ENCODE results near the gene SFI1. TPM values are rescaled to one million over a fixed set of nuclear protein-coding genes. Genes with fewer than 3 reads are reported as not detected.
"Not testable (repeated sequence)": the region's sequence is repeated elsewhere in the genome, so short reads cannot be mapped to it uniquely, and the experiment has no call there.

The SFI1 gene
- total RNA-seq, 1 donor from 2014 or later: 24.8 TPM

GRCh38 chr22:31509061-31509762, 12.9 kb downstream of the SFI1 start:
- no peaks in the 10 kb centered on the region for H3K9me3 Mint-ChIP-seq (ENCODE audit: unreplicated experiment)
- H3K4me1 Mint-ChIP-seq (ENCODE audit: unreplicated experiment): no peaks in the 10 kb centered on the region
- no peak overlapping the region for H3K4me3 Mint-ChIP-seq (ENCODE audit: unreplicated experiment)
- H3K36me3 Mint-ChIP-seq (ENCODE audit: low read depth, unreplicated experiment): no peaks in the 10 kb centered on the region
- DNase-seq (ENCODE audit: low spot score): no peak
- TF ChIP-seq CTCF (IDR thresholded peaks at IDR 0.05; ENCODE audit: unreplicated experiment): no peak
- no peaks in the 10 kb centered on the region for H3K27me3 Mint-ChIP-seq (ENCODE audit: unreplicated experiment)
- H3K27ac Mint-ChIP-seq (ENCODE audit: unreplicated experiment): no peak overlapping the region

GRCh38 chr22:31520051-31520450, 23.7 kb downstream of the SFI1 start:
- no peaks in the 10 kb centered on the region for H3K9me3 Mint-ChIP-seq (ENCODE audit: unreplicated experiment)
- H3K27me3 Mint-ChIP-seq (ENCODE audit: unreplicated experiment): no peaks in the 10 kb centered on the region
- no peak overlapping the region for H3K4me3 Mint-ChIP-seq (ENCODE audit: unreplicated experiment)
- H3K27ac Mint-ChIP-seq (ENCODE audit: unreplicated experiment): no peak overlapping the region
- no peak for DNase-seq (ENCODE audit: low spot score)
- H3K4me1 Mint-ChIP-seq (ENCODE audit: unreplicated experiment): peaks cover 10% of the 10 kb centered on the region
- H3K36me3 Mint-ChIP-seq (ENCODE audit: low read depth, unreplicated experiment): no peaks in the 10 kb centered on the region
- TF ChIP-seq CTCF (IDR thresholded peaks at IDR 0.05; ENCODE audit: unreplicated experiment): no peak

GRCh38 chr22:31524132-31524531, 27.8 kb downstream of the SFI1 start:
- H3K27me3 Mint-ChIP-seq (ENCODE audit: unreplicated experiment); H3K36me3 Mint-ChIP-seq (ENCODE audit: low read depth, unreplicated experiment); DNase-seq (ENCODE audit: low spot score); H3K9me3 Mint-ChIP-seq (ENCODE audit: unreplicated experiment); H3K4me1 Mint-ChIP-seq (ENCODE audit: unreplicated experiment); H3K4me3 Mint-ChIP-seq (ENCODE audit: unreplicated experiment); H3K27ac Mint-ChIP-seq (ENCODE audit: unreplicated experiment): not testable (repeated sequence)

GRCh38 chr22:31526270-31526669, 29.9 kb downstream of the SFI1 start:
- Mint-ChIP-seq H3K27ac (ENCODE audit: unreplicated experiment) (no peak overlapping the region), H3K27me3 (ENCODE audit: unreplicated experiment) (no peaks in the 10 kb centered on the region), H3K9me3 (ENCODE audit: unreplicated experiment) (no peaks in the 10 kb centered on the region), H3K4me3 (ENCODE audit: unreplicated experiment) (no peak overlapping the region), H3K36me3 (ENCODE audit: low read depth, unreplicated experiment) (no peaks in the 10 kb centered on the region), H3K4me1 (ENCODE audit: unreplicated experiment) (no peaks in the 10 kb centered on the region)
- DNase-seq (ENCODE audit: low spot score): no peak
- TF ChIP-seq CTCF (IDR thresholded peaks at IDR 0.05; ENCODE audit: unreplicated experiment): no peak

GRCh38 chr22:31530823-31531195, 34.5 kb downstream of the SFI1 start:
- no peak overlapping the region for H3K27ac Mint-ChIP-seq (ENCODE audit: unreplicated experiment)
- DNase-seq (ENCODE audit: low spot score): no peak
- no peaks in the 10 kb centered on the region for H3K36me3 Mint-ChIP-seq (ENCODE audit: low read depth, unreplicated experiment)

More at GRCh38 chr22:31530823-31531195, 34.5 kb downstream of the SFI1 start:
- Mint-ChIP-seq H3K4me1 (ENCODE audit: unreplicated experiment) (no peaks in the 10 kb centered on the region), H3K9me3 (ENCODE audit: unreplicated experiment) (no peaks in the 10 kb centered on the region), H3K4me3 (ENCODE audit: unreplicated experiment) (no peak overlapping the region), H3K27me3 (ENCODE audit: unreplicated experiment) (no peaks in the 10 kb centered on the region)
- no peak for TF ChIP-seq CTCF (IDR thresholded peaks at IDR 0.05; ENCODE audit: unreplicated experiment)
